Raji (cell line): ENCODE data around the gene GPR142.

Experiments
- POLR2A ChIP-seq: IDR thresholded peaks from 2 replicates; pipeline ENCODE4 v1.6.1; 2011; ENCODE audit warnings: low read depth, low read length, control low read depth; ENCODE audit not compliant: insufficient read depth

Gene GPR142

DNA sequence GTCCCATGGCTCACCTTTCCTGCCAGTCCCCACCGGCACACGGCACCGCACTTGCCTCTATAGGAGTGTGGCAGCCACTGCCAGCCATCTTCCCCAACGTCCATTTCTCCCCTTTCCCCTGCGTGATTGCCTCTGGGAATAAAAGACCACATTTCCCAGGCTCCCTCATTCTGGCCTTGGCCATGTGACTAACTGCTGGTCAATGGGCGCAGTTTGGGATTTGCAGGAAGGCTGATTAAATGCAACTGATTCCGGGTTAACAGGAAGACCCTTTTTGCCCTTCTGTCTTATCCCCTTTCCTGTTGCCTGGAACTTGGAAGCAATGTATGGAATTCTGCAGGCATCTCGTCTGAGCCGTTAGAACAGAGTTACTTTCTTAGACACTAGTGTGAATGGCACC, 8.6 kb upstream of the GPR142 start:
- TF ChIP-seq POLR2A, result no peak

DNA sequence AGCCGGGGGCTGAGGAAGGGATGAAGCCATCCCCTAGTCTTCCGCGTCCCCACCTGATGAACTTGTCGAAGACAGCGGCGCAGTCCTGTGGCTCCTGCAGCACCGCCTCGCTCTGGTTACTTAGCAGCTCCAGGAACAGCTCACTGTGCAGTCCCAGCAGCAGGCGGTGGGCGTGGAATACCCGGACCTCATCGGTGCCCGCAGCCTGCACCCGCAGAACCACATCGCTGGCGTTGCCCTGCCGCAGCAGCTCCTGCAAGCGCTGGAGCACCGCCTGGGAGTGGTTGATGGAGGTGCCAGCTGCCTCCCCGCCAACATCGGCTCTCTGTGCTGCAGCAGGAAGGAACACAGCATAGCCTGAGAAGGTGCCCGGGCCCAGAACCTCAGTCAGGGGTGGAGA, 7.4 kb upstream of the GPR142 start:
- TF ChIP-seq POLR2A, result no peak

DNA sequence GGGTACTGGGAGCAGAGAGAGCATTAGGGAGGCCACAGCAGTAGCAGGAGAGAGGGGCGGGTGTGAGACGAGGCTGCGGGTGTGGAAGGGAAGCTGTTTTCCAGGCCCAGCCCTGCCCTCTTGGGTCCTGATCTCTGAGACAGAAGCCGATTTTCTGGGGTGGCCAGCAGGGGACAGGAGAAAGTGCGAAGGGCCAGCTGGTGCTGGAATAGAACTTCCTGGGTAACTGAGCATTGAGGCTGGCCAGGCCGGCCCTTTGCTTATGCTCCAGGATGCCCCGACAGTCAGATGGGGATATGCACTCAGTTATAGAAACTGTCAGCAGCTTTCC, 6.4 kb upstream of the GPR142 start:
- no peak for TF ChIP-seq POLR2A

DNA sequence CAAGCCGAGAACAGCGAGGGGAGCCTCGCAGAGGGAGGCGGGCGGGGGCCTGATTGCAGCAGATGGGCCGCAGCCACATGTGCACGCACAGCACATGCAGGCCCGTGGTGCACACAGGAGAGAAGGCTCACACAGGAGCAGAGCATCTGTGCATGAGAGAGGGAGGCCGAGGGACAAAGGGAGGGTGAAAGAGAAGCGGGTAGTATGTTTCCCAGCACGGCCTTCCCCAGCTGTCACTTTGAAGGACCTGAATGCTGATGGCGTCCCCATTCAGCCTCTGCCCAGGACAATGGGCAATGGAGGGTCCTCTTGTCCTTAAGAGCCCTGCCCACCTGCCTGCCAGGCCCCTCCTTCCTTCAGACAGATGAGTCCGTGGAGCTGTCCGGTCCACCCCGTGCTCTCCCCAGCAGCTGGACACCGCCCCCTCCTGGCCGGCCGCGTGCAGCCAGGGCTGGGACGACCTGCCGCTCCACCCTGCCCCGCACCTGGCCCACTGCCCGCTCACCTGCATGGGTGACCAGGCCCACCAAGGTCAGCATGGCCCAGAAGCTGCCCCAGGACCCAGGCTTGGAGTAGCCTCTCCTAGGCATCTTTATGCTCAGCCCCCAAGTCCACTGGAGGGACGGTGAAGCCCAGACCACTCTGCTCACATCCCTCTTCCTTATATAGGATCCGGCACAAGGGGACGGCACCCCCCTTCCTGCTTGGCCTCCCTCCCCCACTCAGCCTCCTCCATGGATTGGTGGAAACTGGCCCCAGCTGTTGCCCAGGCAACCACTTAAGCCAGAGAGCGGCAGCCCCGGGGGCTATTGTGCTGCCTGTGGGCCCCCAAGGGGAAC, 5.9 kb upstream of the GPR142 start, which contains the start of gene BTBD17:
BTBD17 (minus strand) TSS at position 639 of the 839 bp plus-strand sequence; CDS start at position 590, 49 bp downstream.
- no peak for TF ChIP-seq POLR2A

DNA sequence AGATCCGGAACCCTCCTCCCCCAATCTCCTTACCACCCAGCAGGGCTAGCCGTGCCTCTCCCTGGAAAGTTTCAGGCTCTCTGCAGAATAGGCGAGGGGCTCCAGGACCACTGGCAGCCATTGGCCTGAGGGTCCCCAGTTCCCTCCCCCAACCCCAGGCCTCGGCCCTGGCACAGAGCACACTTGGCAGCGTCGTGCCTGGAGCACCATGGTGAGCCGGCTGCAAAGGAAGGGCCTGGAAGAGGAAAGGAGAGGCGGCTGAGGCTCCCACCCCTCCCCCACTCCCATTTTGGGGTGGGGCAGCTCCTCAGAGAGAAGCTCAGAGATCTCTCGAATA, 5.3 kb upstream of the GPR142 start:
- no peak for TF ChIP-seq POLR2A

DNA sequence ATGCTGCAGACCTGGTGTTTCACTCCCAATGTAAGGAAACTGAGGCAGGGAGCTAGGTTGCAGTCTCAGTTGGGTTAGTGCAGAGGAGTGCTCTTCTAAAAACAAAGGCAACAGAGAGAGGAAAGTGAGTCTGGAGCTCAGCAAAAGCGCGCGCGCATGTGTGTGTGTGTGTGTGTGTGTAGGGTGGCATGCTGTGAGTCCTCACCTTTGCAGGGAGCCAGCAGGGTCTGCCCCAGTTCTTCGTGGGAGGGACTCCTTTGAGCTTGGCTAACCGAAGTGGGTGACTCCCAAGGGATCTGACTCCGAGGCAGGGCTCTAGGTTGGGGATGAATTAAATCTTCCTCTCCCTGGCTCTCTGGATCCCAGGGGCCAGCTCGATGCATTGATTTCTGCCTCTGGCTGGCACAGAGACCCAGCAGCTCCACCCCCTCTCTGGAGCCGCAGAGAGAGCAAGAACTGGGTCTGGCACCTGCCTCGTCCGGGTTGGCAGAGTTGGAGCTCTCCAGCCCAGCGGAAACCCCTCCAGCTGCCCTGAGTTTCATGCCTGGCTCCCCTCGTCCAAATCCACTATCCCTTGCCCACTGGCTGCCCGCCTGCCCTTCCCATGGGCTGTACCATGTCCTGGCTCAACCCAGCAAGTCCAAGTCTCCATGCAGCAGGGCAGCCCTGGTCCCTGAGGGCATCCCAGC, 4.4 kb upstream of the GPR142 start:
- TF ChIP-seq POLR2A, result no peak

DNA sequence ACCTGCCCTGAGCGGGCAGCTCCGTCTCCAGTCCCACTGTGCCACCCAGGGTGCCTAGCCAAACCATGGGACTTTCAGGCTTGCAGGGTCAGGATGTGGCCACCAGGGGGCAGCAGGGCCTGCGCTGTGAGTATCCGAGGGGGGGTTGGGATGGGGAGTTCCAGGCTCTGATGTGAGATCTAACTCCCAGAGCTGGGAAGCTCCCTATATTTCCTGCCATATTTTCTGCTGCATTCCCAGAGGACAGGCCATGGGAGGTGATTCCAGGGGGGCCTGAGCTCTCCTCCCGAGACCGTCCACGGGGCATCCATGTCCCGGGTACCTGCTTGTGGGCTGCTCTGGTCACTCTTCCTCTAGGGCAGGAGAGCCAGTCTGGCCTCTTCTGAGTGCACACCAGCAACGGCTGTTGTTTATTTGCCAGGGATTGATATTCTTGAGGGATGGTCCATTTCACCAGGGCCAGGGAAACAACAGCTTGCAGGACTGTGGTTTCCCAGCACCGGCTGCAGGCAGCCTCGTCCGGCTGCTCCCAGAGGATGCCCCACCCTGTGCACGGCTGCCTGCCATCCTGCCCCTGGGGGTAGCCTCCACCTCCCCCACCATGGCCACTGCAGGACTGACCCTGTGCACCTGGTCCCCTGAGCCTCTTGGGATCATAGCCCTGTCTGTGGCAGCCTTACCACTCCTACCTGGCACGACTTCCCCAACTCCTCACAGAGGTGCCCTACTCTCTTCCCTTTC, 1.2 kb downstream of the GPR142 start:
- no peak for TF ChIP-seq POLR2A

DNA sequence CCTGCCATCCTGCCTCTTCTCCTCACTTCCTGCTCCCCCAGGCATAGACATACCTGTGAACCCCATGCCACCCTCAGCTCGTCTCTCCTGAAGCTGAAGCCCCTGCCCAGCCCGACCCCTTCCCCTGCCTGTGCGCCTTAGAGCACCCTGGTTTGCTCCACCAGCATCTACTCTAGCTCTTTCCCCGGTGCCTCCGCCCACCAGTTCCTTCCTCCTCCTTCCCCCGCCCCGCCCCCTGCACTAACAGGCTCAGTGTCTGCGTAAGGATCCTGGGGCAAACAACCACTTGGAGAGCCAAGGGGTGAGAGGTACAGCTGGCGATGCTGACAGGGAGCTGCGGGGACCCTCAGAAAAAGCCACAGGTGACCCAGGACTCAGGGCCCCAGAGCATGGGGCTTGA, 1.9 kb downstream of the GPR142 start:
- no peak for TF ChIP-seq POLR2A

DNA sequence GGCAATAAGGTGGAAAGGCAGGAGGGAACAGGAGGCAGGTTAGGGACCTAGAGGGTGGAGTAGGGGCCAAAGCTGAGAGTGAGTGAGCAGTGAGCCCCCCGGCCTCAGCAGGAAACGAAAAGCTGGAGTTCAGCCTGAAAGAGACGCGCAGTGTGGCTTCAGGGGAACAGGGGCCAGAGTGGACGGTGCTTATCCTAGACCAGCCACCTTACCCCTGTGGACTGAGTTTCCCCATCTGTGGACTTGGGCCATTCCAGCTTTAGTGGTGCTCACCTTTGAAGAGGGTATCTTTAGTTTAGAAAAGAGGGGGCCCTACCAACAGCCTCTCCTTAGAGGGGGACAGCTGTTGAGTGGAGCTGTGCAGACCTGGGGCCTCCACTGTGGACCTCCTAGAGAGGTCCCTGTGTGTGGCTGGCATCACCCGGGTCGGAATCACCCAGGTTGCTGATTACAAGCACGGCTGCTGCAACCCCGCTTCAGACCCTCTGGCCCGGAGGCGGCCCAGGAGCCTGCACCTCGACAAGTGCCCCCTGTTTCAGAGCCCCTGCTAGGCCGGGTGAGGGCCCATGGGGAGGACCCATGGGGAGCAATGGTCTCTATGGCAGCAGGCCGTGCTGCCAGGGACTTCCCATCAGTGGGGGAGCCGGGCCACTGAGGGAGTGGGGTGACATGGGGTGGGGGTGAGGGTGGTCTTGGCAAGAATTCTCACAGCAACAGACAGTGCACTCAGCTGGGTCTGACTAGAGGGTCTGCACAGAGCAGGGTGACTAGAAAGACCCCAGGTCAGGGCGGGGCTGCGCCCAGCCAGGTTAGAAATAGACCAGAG, 2.6 kb downstream of the GPR142 start:
- no peak for TF ChIP-seq POLR2A

DNA sequence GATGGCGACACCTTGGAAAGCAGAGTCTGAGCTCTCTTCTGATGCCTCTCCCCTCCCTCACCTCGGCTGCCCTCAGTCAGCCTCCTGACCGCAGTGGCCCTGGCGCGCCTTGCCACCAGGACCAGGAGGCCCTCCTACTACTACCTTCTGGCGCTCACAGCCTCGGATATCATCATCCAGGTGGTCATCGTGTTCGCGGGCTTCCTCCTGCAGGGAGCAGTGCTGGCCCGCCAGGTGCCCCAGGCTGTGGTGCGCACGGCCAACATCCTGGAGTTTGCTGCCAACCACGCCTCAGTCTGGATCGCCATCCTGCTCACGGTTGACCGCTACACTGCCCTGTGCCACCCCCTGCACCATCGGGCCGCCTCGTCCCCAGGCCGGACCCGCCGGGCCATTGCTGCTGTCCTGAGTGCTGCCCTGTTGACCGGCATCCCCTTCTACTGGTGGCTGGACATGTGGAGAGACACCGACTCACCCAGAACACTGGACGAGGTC, 4.4 kb downstream of the GPR142 start:
- no peak for TF ChIP-seq POLR2A

DNA sequence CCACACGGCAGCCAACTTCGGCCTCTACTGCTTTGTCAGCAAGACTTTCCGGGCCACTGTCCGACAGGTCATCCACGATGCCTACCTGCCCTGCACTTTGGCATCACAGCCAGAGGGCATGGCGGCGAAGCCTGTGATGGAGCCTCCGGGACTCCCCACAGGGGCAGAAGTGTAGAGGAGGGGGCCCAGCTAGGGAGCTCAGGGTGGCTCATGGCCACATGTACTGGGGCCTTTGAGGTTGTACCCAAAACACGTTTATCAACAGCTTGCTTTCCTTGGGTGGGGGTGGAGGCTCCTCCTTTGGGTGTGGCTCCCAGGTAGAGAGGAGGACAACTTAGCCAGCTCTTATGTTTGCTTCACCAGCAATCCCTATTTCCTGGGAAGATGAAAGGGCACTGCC, 5.1 kb downstream of the GPR142 start:
- no peak for TF ChIP-seq POLR2A

DNA sequence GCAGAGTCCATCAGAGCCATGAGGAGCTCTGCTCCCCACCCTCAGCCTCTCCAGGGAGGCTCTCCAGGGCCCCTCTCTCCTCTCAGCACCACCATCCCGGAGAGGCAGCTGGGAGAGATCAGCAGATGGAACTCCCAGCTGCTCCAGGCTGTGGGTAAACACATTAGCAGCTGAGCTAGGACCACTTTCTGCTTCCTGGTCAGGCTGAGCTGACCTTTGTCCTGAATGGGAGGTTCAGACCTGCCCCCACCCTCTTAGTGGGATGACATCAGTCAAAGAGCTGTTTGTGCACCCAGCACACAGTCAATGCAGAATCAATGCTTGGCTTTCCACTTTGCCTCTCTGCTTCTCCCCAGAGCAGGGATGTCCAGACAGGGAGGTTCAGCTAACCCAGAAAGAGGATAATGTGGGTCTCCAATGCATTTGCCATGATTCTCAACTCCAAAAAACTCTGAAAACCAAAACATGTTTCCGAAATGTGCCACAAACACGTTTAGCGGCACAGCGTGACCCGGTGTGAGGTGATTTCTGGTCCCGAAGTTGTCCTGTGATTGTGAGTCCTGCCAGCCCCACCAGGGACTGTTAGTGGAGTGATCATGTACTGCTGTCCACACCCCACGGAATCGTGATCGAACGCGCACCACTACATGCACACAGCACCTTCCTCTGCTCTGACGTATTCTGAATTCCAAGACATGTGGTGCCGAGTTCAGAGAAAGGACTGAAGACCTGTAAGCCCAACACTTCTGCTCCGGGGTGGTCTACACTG, 6.7 kb downstream of the GPR142 start:
- TF ChIP-seq POLR2A, result no peak

DNA sequence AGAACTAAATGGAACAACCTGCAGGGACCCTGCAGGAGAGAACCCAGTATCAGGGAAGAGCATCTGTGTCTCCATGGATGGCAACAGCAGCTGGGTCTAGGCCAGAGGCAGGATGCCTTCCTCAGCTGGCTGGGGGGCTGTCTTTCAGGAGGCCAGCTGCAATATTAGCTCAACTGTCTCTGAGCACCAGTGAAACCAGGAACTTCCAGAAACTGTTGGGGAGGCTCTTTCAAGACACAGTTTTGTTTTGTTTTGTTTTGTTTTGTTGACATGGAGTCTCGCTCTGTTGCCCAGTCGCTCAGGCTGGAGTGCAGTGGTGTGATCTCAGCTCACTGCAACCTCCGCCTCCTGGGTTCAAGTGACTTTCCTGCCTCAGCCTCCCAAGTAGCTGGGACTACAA, 7.6 kb downstream of the GPR142 start:
- TF ChIP-seq POLR2A, result no peak

DNA sequence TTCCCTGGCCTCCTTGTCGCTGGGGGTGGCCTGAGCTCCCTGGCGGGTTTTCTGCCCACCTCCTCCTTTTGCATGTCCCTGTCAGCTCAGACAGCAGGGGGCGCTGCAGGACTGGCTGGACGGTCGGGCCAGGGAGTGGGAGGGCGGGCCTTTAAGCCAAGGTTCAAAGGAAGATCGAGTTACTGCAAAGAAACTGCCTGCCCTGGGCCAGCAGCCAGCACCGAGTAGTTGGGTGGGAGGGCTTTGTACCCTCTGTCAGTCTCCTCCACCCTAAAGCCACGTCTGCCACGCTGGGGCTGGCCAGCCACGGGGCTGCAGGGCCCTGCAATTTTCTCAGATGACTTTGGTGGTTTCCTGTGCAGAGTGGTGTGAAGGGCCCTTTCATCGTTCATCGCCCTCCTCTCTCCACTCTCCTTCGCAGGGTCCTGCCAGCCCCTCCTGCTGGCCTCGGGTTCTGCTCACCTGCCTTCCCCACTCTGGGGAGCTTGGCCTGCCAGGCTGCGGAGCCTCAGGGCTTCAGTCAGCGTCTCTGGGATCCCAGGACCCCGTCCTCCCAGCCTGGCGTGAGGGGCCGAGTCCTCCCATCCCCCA, 12.3 kb downstream of the GPR142 start:
- TF ChIP-seq POLR2A, result no peak
